Activated CD4-positive, alpha-beta T cell treated with anti-CD3 and anti-CD28 coated beads for 48 hours (primary cell): ENCODE results near the gene TACR1.

ENCODE experiments used
- DNase-seq: peaks from one replicate; pipeline ENCODE4 v3.0.0-alpha.2; 2020

The TACR1 gene

GRCh38 chr2:75006041-75006440 is 193.3 kb downstream of the TACR1 start:
- DNase-seq: no peak

- DNase-seq: no peak
These were observed 195.5 kb downstream of the TACR1 start for GRCh38 chr2:75003773-75004172.

- no peak for DNase-seq
These were observed 196.0 kb downstream of the TACR1 start for GRCh38 chr2:75003276-75003675.

- no peak for DNase-seq
These were observed 197.3 kb downstream of the TACR1 start for GRCh38 chr2:75002007-75002406.

GRCh38 chr2:74999468-74999867 is 199.9 kb downstream of the TACR1 start:
- DNase-seq: no peak
